ENCODE measurements around the gene PKDCC. TPM values are rescaled to one million over a fixed set of nuclear protein-coding genes. Genes with fewer than 3 reads are reported as not detected.

PKDCC gene
- total and polyA plus RNA-seq, 10 of the 15 experiments (the other 5 are each of a cell fraction or from before 2014, with no cell fraction given): 0.13 to 10.2 (median 2.3) TPM

DNA sequence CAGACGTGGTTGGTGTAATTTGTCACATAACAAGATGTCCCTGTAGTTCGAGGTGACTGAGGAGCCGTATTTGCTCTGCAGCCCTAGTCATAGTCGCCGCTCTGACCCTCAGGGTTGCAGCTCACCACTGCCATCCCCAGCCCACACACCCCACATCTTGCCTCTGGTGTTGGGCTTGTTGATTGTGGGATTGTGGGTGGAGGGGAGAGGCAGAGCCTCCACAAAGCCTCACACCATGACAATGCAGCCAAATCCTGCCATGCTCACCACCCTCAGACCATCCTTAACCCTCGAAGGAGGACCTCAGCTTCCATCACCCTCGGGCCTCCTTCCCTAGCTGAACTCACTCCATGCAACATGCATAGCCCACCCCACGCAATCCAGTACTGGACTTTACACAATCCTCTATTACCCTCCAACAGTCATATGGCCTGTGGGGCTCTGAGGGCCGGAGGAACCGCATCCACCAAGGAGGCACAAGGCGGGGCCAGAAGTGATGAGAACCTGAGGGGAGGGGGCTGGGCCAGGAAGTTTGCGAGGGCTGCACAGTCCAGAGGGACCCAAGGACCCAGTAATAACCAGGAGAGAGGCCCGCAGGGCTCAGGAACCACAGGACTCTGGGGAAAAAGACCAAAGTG, 11.6 kb downstream of the PKDCC start (continued):
- TF ChIP-seq REST (IDR thresholded peaks at IDR 0.05; ENCODE audit: low read depth, low read length) (no peak), NRF1 (conservative IDR thresholded peaks at IDR 0.05; ENCODE audit: low read depth, low read length) (no peak), CHD4 (IDR thresholded peaks at IDR 0.05) (no peak), POLR2A (IDR thresholded peaks at IDR 0.05; ENCODE audit: low read depth, low read length) (no peak), HCFC1 (IDR thresholded peaks at IDR 0.05; ENCODE audit: low read length) (no peak), RAD51 (IDR thresholded peaks at IDR 0.05) (no peak)

DNA sequence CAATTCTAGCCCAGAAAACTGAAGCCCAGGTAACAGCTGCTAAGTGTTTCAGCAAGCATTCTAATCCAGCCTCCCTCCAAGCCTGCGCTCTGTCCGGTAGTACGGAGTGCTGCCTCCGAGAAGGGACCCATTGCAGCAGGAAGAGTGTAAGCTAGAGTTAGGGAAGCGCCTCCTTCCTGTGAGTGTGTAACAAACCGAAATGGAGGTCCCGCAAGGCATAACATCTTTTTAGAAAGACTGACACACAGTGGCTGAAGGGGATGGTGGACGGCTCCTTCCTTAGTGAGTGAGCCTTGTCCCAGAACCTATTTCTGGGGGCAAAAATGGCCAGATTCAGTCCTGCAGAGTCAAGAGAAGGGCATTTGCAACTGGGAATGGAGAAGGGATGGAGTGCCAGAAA, 12.2 kb downstream of the PKDCC start:
- intact Hi-C loops (cut with micrococcal nuclease; ENCODE audit: unreplicated experiment): no loop called here
- ATAC-seq (peak; percentile 43; the same call in 2 of the 3 replicates), DNase-seq (ENCODE audit: low read depth, low spot score) (no peak), FAIRE-seq (no peak)
- no peak overlapping the region for H3K4me3 ChIP-seq
- no peak overlapping the region for H3K9ac ChIP-seq (ENCODE audit: control insufficient read depth, insufficient read depth, low read length)
- ChIA-PET POLR2A (no interaction called here), CTCF (no interaction called here), SMC1A (ENCODE audit: uncharacterized antibody, unreplicated experiment) (interaction anchor here (1.6 kb wide), 1 partner anchor 14 kb away, joined by 4 read pairs; no protein-coding TSS in a partner anchor), RAD21 (ENCODE audit: unreplicated experiment) (interaction anchor here (1.3 kb wide), 1 partner anchor 190 kb away, joined by 3 read pairs; no protein-coding TSS in a partner anchor)
- no peaks in the 10 kb centered on the region for H3K4me1 ChIP-seq (ENCODE audit: control insufficient read depth, insufficient read depth, low read length)
- no peak overlapping the region for H2AFZ ChIP-seq (ENCODE audit: control insufficient read depth, low read depth, low read length)
- no peaks in the 10 kb centered on the region for H3K36me3 ChIP-seq (ENCODE audit: control insufficient read depth in 2 of 2, insufficient read depth in 2 of 2, low read length in 1 of 2)
- no peaks in the 10 kb centered on the region for H3K79me2 ChIP-seq (ENCODE audit: control insufficient read depth, insufficient read depth, low read length)
- BruUV-seq (replicated peaks): no TSS peak
- H4K20me1 ChIP-seq (ENCODE audit: control insufficient read depth, insufficient read depth): no peaks in the 10 kb centered on the region
- 68% methylated on average over 8 of the region's 8 CpGs for WGBS (ENCODE audit: insufficient coverage, insufficient replicate concordance, low lambda C conversion rate, missing lambda C conversion rate)
- H3K27ac ChIP-seq (ENCODE audit: control insufficient read depth, insufficient read depth): no peak overlapping the region
- TF ChIP-seq, protein P1, sequence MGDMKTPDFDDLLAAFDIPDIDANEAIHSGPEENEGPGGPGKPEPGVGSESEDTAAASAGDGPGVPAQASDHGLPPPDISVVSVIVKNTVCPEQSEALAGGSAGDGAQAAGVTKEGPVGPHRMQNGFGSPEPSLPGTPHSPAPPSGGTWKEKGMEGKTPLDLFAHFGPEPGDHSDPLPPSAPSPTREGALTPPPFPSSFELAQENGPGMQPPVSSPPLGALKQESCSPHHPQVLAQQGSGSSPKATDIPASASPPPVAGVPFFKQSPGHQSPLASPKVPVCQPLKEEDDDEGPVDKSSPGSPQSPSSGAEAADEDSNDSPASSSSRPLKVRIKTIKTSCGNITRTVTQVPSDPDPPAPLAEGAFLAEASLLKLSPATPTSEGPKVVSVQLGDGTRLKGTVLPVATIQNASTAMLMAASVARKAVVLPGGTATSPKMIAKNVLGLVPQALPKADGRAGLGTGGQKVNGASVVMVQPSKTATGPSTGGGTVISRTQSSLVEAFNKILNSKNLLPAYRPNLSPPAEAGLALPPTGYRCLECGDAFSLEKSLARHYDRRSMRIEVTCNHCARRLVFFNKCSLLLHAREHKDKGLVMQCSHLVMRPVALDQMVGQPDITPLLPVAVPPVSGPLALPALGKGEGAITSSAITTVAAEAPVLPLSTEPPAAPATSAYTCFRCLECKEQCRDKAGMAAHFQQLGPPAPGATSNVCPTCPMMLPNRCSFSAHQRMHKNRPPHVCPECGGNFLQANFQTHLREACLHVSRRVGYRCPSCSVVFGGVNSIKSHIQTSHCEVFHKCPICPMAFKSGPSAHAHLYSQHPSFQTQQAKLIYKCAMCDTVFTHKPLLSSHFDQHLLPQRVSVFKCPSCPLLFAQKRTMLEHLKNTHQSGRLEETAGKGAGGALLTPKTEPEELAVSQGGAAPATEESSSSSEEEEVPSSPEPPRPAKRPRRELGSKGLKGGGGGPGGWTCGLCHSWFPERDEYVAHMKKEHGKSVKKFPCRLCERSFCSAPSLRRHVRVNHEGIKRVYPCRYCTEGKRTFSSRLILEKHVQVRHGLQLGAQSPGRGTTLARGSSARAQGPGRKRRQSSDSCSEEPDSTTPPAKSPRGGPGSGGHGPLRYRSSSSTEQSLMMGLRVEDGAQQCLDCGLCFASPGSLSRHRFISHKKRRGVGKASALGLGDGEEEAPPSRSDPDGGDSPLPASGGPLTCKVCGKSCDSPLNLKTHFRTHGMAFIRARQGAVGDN (IDR thresholded peaks at IDR 0.05): no peak
- TF ChIP-seq CTCF (IDR thresholded peaks at IDR 0.05 in 2 of 3, conservative IDR thresholded peaks at IDR 0.05 in 1 of 3; ENCODE audit: control insufficient read depth in 2 of 3, extremely low read depth in 1 of 3, insufficient read depth in 1 of 3, low read depth in 3 of 3, low read length in 3 of 3) (peak in 1 of 3 experiments; percentile 22; a peak in 1 of 6 replicates), ZNF217 (IDR thresholded peaks at IDR 0.05) (no peak), RAD21 (IDR thresholded peaks at IDR 0.05; ENCODE audit: insufficient read depth, low read depth, low read length) (peak; percentile 44), SMC3 (IDR thresholded peaks at IDR 0.05; ENCODE audit: borderline replicate concordance, low read length) (0 out of 2 replicates have a peak, but pooled peaks have one; percentile 11)
- in situ Hi-C loops (cut with MboI): no loop called here
- H3K4me2 ChIP-seq (ENCODE audit: control insufficient read depth, insufficient read depth): no peak overlapping the region
- H3K9me3 ChIP-seq (replicated peaks; ENCODE audit: control insufficient read depth, insufficient read depth, low read length): no peaks in the 10 kb centered on the region
- peaks cover 3% of the 10 kb centered on the region in 2 experiments; a peak in 3 of 4 replicates for H3K27me3 ChIP-seq (replicated peaks in 1 of 2; ENCODE audit: control insufficient read depth in 2 of 2, insufficient read depth in 2 of 2, low read length in 1 of 2)
